HG03460 (cell line): ENCODE data around the gene SREK1.
"Not testable (repeated sequence)": the region's sequence is repeated elsewhere in the genome, so short reads cannot be mapped to it uniquely, and the experiment has no call there.

Experiments used
- ATAC-seq: cut with Tn5 transposase; IDR thresholded peaks from one replicate; pipeline ENCODE4 v1.9.1; 2021; ENCODE audit not compliant: unreplicated experiment

Gene SREK1

GRCh38 chr5:66213533-66213932 lies 69.4 kb downstream of the SREK1 start:
- ATAC-seq: no peak

- ATAC-seq: no peak
Observed at GRCh38 chr5:66222455-66222854, 78.4 kb downstream of the SREK1 start.

GRCh38 chr5:66222896-66223295 lies 78.8 kb downstream of the SREK1 start:
- ATAC-seq: not testable (repeated sequence)

- no peak for ATAC-seq
Observed at GRCh38 chr5:66223637-66224036, 79.5 kb downstream of the SREK1 start.

- ATAC-seq: no peak
Observed at GRCh38 chr5:66224274-66224673, 80.2 kb downstream of the SREK1 start.

GRCh38 chr5:66224773-66225553 lies 80.9 kb downstream of the SREK1 start:
- ATAC-seq: no peak

- ATAC-seq: no peak
Observed at GRCh38 chr5:66230551-66230950, 86.5 kb downstream of the SREK1 start.

- no peak for ATAC-seq
Observed at GRCh38 chr5:66231508-66231907, 87.4 kb downstream of the SREK1 start.

GRCh38 chr5:66232275-66232674 lies 88.2 kb downstream of the SREK1 start:
- no peak for ATAC-seq

GRCh38 chr5:66232706-66233445 lies 88.8 kb downstream of the SREK1 start:
- no peak for ATAC-seq
